Measurements from ENCODE around the gene SETD2.
"Not testable (repeated sequence)": the region's sequence is repeated elsewhere in the genome, so short reads cannot be mapped to it uniquely, and the experiment has no call there.

SETD2 gene

DNA sequence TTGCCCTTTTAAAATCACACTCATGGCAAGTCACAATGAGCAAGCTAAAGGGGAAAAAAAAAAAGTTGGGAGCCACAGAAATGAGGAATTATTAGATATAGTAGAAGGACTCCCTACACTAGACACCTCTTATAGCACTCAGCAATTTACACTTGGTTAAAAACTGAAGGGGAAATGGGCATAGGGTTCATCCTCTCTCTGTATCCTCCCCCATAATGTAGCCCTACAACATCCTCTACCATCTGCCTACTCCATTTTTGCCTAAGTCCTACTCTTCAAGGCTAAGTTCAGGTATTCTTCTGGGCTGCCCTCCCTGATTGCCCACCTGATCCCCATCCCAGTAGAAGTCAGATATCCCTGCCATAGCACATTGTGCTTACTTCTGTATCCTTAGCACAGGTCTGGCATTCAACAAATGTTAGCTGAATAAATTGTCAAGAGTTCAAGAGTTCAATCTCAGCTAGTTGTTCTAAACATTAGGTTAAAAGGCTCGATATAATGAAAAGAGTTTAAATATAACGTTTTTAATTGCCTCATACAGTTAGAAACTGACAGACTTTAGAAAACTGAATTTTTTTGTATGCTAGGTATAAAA, 14.5 kb downstream of the SETD2 start:
- no peak for DNase-seq (ENCODE audit: low read depth in 2 of 2)

DNA sequence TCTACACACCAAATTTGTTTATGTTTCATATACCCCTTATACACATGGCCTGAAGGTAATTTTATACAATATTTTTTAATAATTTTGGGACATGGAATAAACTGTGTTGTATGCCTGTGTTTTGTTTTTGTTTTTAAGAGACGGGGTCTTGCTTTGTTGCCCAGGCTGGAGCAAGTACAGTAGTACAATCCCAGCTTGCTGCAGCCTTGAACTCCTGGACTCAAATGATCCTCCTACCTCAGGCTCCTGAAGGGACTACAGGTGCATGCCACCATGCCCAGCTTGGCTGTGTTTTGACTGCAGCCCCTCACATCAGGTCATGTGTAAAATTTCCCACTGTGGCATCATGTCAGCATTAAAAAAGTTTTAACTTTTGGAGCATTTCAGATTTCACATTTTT, 18.6 kb downstream of the SETD2 start:
- DNase-seq (ENCODE audit: low read depth in 2 of 2), result no peak

DNA sequence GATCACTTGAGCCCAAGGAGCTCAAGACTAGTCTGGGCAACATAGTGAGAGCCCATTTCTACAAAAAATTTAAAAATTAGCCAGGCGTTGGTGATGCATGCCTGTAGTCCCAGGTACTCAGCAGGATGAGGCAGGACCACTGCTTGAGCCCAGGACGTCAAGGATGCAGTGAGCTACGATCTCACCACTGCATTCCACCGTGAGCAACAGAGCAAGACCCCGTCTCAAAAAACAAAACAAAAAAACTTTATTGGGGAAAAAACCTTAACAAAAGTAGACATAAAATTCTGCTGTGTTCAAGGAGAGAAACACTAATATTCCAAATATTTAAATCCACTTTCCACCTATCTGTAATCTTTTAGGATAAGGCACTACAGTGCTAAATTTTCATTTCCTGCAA, 20.8 kb downstream of the SETD2 start:
- no peak for DNase-seq (ENCODE audit: low read depth in 2 of 2)

GRCh38 chr3:47142536-47142935, 21.4 kb downstream of the SETD2 start:
- not testable (repeated sequence) for DNase-seq (ENCODE audit: low read depth in 2 of 2)

DNA sequence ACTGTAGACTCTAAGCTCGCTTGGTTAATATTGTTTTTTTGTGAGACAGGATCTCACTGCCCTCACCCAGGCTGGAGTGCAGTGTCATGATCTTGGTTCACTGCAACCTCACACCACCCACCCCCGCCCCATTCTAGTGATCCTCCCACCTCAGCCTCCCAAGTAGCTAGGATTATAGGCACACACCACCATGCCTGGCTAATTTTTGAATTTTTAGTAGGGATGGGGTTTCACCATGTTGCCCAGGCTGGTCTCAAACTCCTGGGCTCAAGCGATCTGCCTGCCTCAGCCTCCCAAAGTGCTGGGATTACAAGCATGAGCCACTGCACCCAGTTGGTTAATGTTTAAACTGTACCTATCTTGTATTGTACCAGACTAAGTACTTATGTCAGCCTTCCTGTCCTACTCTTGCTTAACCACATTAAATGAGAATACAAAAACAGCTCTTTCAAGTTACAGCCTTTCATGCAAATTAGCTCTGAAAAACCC, 22.9 kb downstream of the SETD2 start:
- not testable (repeated sequence) for DNase-seq (ENCODE audit: low read depth in 2 of 2)

- not testable (repeated sequence) for DNase-seq (ENCODE audit: low read depth in 2 of 2)
These were observed 23.4 kb downstream of the SETD2 start for GRCh38 chr3:47140553-47140952.

- DNase-seq (ENCODE audit: low read depth in 2 of 2), result no peak
These were observed 29.6 kb downstream of the SETD2 start for GRCh38 chr3:47134311-47134710.

DNA sequence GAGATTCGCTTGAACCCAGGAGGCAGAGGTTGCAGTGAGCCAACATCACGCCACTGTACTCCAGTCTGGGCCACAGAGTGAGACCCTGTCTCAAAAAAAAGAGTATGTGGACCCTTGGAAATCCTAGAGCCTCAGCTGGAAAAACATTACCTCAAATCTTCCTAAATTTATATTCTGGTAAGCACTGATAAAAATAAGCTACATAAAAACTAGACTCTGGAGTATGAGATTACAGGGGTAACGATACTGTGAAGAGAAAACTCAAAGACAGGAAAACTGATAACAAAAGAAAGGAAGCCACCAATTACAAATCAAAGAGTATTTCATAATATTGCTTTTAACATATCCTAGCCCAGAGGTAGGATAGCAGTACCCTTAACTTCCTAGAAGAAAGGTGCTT, 30.3 kb downstream of the SETD2 start:
- DNase-seq (ENCODE audit: low read depth in 2 of 2), result no peak

DNA sequence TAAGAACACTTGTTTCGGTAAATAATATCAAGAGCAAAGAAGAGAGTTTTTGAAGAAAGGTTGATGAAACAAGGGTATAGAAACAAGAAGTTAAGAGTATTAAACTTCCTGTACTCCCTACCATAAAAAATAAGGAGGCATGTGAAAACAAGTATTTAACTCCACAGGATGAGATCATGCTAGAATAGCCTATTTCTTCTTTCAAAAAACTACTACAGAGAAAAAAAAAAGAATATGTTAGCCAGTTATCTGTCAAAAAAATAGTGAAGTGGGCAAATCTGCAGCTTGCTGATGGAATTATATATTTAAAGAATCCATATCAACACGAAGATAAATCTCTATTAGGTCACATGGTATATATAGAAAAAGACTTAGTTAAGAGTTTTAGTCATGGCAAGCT, 33.4 kb downstream of the SETD2 start:
- no peak for DNase-seq (ENCODE audit: low read depth in 2 of 2)

DNA sequence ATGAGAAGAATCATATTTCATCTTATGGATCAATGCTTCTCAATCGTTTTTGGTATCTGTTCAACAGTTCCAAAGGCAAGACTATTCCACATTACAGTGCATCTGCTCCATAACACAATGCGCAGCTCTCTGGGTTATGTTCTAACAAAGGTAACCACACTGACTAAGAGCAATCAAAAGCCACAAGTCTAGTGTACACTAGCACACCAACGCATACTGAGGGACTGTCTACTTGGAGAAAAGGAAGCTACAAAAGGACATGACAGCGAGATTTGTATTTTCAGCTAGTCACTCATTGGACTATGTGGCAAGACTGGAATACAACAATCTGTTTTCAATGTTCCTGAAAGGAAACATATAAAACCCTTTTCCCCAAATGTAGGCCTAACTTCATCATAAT, 35.8 kb downstream of the SETD2 start:
- no peak for DNase-seq (ENCODE audit: low read depth in 2 of 2)

- no peak for DNase-seq (ENCODE audit: low read depth in 2 of 2)
These were observed 40.1 kb downstream of the SETD2 start for GRCh38 chr3:47123857-47124256.

DNA sequence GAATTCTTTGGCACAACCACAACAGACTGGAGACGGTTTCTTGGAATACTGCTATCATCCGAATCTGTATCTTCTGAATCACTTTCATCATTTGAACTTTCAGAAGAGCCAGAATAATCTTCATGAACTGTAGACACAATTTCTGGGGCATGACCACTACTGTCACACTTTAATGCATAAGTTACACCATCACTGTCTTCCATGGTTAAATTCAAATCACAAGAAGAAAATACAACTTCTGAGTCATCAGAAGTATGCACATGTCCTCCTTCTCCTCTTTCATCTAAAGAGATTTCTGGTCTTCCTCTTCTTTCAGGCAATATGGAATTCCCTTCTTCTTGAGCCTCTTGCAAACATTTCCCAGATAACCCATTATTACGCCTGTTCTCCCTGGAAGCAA, 42.5 kb downstream of the SETD2 start:
- DNase-seq (ENCODE audit: low read depth in 2 of 2), result no peak

GRCh38 chr3:47120138-47120537, 43.8 kb downstream of the SETD2 start:
- DNase-seq (ENCODE audit: low read depth in 2 of 2), result no peak

DNA sequence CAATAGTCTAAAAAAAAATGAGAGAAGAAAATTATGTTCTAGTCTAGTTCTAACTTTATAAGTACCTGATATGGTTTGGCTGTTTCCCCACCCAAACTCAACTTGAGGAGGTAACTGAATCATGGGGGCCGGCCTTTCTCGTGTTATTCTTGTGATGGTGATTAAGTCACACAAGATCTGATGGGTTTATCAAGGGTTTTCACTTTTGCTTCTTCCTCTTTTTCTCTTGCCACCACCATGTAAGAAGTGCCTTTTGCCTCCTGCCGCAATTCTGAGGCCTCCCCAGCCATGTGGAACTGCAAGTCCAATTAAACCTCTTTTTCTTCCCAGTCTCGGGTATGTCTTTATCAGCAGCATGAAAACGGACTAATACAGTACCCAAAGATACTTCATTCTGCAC, 44.5 kb downstream of the SETD2 start:
- not testable (repeated sequence) for DNase-seq (ENCODE audit: low read depth in 2 of 2)

DNA sequence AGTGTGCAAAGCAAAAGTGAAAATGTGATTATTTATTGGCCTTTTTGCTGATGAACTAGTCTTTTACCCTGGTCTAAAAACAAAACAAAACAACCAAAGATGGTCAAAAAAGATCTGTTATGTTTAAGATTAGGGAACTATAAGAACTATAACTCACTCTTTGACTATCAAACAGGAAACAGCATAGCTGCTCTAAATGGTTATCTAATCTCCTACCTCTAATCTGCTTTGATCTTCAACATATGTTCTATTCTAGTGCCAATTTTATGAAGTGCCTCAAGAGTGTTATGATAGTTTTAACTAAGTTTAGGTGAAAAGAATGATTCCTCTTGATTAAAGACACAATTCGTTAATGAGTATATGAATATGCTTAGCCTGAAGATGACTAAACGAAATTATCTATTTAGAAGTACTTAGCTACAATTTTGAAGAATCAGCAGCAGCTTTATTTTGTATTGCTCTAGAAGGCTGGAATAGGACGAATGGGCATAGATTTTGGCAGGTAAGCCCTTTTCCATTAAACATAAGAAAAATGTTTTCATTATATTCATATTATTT, 46.0 kb downstream of the SETD2 start:
- DNase-seq (ENCODE audit: low read depth in 2 of 2), result no peak

GRCh38 chr3:47115524-47115923, 48.4 kb downstream of the SETD2 start:
- not testable (repeated sequence) for DNase-seq (ENCODE audit: low read depth in 2 of 2)

DNA sequence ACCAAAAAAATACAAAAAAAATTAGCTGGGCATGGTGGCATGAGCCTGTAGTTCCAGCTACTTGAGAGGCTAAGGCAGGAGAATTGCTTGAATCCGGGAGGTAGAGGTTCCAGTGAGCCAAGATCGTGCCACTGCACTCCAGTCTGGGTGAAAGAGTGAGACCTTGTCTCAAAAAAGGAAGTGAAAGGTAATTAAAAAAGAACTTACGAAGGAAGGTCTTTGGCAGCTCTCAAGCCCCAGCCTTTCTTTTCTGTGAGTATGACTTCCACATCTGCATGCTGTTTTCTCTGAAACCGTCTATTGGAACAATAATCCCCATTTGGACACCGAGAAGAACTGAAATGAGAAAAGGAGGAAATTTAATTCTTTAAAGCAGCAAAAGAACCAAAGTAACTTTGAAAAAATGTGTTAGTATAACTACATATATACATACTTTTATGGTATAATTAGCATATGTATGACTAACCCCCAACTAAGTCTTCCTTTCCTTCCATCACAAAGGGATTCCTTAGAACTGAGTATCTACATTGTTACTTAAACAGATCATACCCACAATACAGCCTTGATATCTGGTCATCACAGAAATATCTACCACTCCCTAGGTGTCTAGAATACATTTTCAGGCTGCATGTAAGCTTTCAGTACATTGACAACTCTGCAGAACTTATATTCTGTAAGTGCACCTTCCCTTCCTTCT, 50.1 kb downstream of the SETD2 start:
- no peak for DNase-seq (ENCODE audit: low read depth in 2 of 2)

- no peak for DNase-seq (ENCODE audit: low read depth in 2 of 2)
These were observed 50.9 kb downstream of the SETD2 start for GRCh38 chr3:47112997-47113396.

- DNase-seq (ENCODE audit: low read depth in 2 of 2), result no peak
These were observed 54.5 kb downstream of the SETD2 start for GRCh38 chr3:47109393-47109792.

DNA sequence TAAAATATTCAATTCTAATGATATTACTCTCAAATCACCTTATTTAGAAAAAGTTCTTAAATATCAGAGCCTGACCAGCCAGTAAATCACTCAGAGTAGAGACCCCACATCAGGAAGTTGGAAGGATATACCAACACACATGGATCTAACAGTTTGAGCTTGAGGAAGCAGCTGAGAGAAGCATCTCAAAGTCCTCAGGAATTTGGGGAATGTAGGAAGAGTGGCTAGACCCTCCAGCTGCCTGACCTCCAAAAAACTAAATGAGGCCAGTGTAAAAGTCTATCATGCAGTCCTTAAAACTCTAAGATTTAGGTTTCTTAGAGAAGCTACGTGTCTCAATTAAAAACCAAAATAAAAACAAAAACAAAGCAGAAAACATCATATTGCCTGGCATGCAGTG, 55.4 kb downstream of the SETD2 start:
- no peak for DNase-seq (ENCODE audit: low read depth in 2 of 2)

GRCh38 chr3:47104259-47104658, 59.7 kb downstream of the SETD2 start:
- no peak for DNase-seq (ENCODE audit: low read depth in 2 of 2)

- no peak for DNase-seq (ENCODE audit: low read depth in 2 of 2)
These were observed 60.3 kb downstream of the SETD2 start for GRCh38 chr3:47103619-47104018.

GRCh38 chr3:47102081-47102600, 61.8 kb downstream of the SETD2 start:
- no peak for DNase-seq (ENCODE audit: low read depth in 2 of 2)

Measured in activated CD8-positive, alpha-beta memory T cell treated with anti-CD3 and anti-CD28 coated beads for 4 hours (primary cell).